HepG2 (cell line): ENCODE results near the gene EMC9. TPM values are rescaled to one million over a fixed set of nuclear protein-coding genes. Genes with fewer than 3 reads are reported as not detected.

Experiments used
- BRD4 ChIP-seq: sonication (generic); formaldehyde crosslinking; IDR thresholded peaks from 2 replicates; pipeline ENCODE4 v1.4.0; 2020; ENCODE audit warnings: missing genetic modification reagents
- CBX2 ChIP-seq, 2 experiments: fragments of 200-600 bp in 1 of 2; sonication (generic); formaldehyde crosslinking in 1 of 2; IDR thresholded peaks; 2 replicates each; pipeline versions ENCODE4 v1.7.0 to v1.8.1; 2018 to 2022; ENCODE audit warnings: low read depth in 2 of 2, low read length in 1 of 2, mild to moderate bottlenecking in 1 of 2, missing genetic modification reagents in 1 of 2
- CEBPG ChIP-seq: IDR thresholded peaks from 2 replicates; pipeline ENCODE4 v1.6.1; 2016
- DMAP1 ChIP-seq: IDR thresholded peaks from 2 replicates; pipeline ENCODE4 v1.6.1; 2016
- KAT7 ChIP-seq: IDR thresholded peaks from 2 replicates; pipeline ENCODE4 v1.6.1; 2018; ENCODE audit warnings: borderline replicate concordance, missing compliant biosample characterization
- MED1 ChIP-seq: sonication (generic); formaldehyde crosslinking; IDR thresholded peaks from 2 replicates; pipeline ENCODE4 v1.4.0; 2020; ENCODE audit warnings: missing genetic modification reagents
- SIX4 ChIP-seq: sonication (generic); formaldehyde crosslinking; IDR thresholded peaks from 2 replicates; pipeline ENCODE4 v1.4.0; 2020; ENCODE audit warnings: missing genetic modification reagents
- SRY ChIP-seq: sonication (generic); formaldehyde crosslinking; IDR thresholded peaks from 2 replicates; pipeline ENCODE4 v1.8.0; 2022; ENCODE audit warnings: mild to moderate bottlenecking, missing genetic modification reagents
- TEAD3 ChIP-seq: optimal IDR thresholded peaks from 2 replicates; pipeline ENCODE3; 2016; ENCODE audit warnings: borderline replicate concordance
- TGIF2 ChIP-seq: IDR thresholded peaks from 2 replicates; pipeline ENCODE4 v1.6.1; 2016; ENCODE audit warnings: control low read depth, missing compliant biosample characterization
- ZFP41 ChIP-seq: sonication (generic); formaldehyde crosslinking; IDR thresholded peaks from 2 replicates; pipeline ENCODE4 v1.4.0; 2020; ENCODE audit warnings: mild to moderate bottlenecking, missing genetic modification reagents, borderline replicate concordance
- ZMYM4 ChIP-seq: sonication (generic); formaldehyde crosslinking; IDR thresholded peaks from 2 replicates; pipeline ENCODE4 v1.8.1; 2023; ENCODE audit warnings: mild to moderate bottlenecking, missing genetic modification reagents
- ZNF232 ChIP-seq: sonication (generic); formaldehyde crosslinking; IDR thresholded peaks from 2 replicates; pipeline ENCODE4 v1.4.0; 2020; ENCODE audit warnings: missing genetic modification reagents, borderline replicate concordance
- ZNF446 ChIP-seq: sonication (generic); formaldehyde crosslinking; IDR thresholded peaks from 2 replicates; pipeline ENCODE4 v1.5.0; 2020; ENCODE audit warnings: mild to moderate bottlenecking, missing genetic modification reagents
- ZNF713 ChIP-seq: sonication (generic); formaldehyde crosslinking; IDR thresholded peaks from 2 replicates; pipeline ENCODE4 v1.4.0; 2020; ENCODE audit warnings: mild to moderate bottlenecking, missing genetic modification reagents
- polyA plus RNA-seq, 8 experiments: library from polyadenylated mRNA; depleted of rRNA in 3 of 8; stranded (reverse) in 7 of 8; unstranded in 1 of 8; fragments of >200 nt; fragmentation: Illumina TruSeq in 4 of 8; extraction: Trizol in 4 of 8; gene quantifications; 2 replicates each; pipeline versions ENCODE4 v1.2.1 to v1.2.3, GENCODE V29; 2011 to 2016; ENCODE audit warnings: low read depth in 4 of 8, missing spikeins in 1 of 8, mixed read lengths in 1 of 8; ENCODE audit not compliant: insufficient read depth in 1 of 8
- total RNA-seq, 5 experiments: library from RNA; depleted of rRNA; stranded (reverse); fragments of >200 nt; fragmentation: Illumina TruSeq; extraction: Trizol; gene quantifications; 2 replicates each; pipeline ENCODE4 v1.2.3, GENCODE V29; 2016; ENCODE audit warnings: low read depth in 1 of 5
- TF ChIP-seq, protein P1 (sequence below): sonication (generic); formaldehyde crosslinking; IDR thresholded peaks from 2 replicates; pipeline ENCODE4 v1.4.0; 2020; ENCODE audit warnings: missing genetic modification reagents
- TF ChIP-seq, protein P2 (sequence below): IDR thresholded peaks from 2 replicates; pipeline ENCODE4 v1.6.1; 2016; ENCODE audit warnings: low read depth
- TF ChIP-seq, protein P3 (sequence below): sonication (generic); formaldehyde crosslinking; IDR thresholded peaks from 2 replicates; pipeline ENCODE4 v1.4.0; 2020; ENCODE audit warnings: missing genetic modification reagents, mild to moderate bottlenecking, borderline replicate concordance
- TF ChIP-seq, protein P4 (sequence below): sonication (generic); formaldehyde crosslinking; IDR thresholded peaks from 2 replicates; pipeline ENCODE4 v1.5.1; 2020; ENCODE audit warnings: missing genetic modification reagents, mild to moderate bottlenecking, borderline replicate concordance
- TF ChIP-seq, protein P5 (sequence below): sonication (generic); formaldehyde crosslinking; IDR thresholded peaks from 2 replicates; pipeline ENCODE4 v1.5.0; 2020; ENCODE audit warnings: missing genetic modification reagents
- TF ChIP-seq, protein P6 (sequence below): sonication (generic); formaldehyde crosslinking; IDR thresholded peaks from 2 replicates; pipeline ENCODE4 v1.4.0; 2020; ENCODE audit warnings: missing genetic modification reagents, borderline replicate concordance

The EMC9 gene
- total and polyA plus RNA-seq, 2 of the 13 experiments (the other 11 are each of a cell fraction or from before 2014, with no cell fraction given), result 60.5 to 78.7 TPM

DNA sequence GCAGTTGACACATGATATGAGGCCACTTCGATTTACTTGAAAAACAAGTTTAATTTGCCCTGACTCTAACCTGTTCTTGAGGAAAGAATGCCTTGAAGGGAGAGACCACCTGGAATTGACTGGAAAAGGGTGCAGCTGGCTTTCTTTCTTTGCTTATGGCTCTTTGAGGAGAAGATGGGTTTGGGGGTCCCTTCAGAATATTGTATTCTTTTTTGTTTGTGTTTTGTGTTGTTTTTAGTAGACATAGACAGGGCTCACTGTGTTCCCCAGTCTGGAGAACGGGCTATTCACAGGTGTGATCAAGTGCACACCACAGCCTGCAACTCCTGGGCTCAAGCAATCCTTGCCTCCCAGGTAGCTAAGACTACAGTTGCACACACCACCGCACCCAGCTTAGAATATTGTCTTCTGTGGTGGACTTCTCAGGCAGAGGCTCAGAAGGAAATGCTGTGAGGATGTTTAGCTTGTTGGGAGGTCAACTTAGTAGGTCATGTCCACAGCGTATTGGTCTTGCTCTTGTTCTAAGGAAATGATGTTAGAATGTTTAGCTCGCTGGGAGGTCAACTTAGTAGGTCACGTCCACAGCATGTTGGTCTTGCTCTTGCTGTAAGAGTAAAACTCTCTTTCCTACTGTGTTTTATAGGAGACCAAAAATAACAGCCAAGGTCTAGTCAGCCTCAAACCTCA lies 25.1 kb downstream of the EMC9 start (continued):
- TF ChIP-seq, protein P1, sequence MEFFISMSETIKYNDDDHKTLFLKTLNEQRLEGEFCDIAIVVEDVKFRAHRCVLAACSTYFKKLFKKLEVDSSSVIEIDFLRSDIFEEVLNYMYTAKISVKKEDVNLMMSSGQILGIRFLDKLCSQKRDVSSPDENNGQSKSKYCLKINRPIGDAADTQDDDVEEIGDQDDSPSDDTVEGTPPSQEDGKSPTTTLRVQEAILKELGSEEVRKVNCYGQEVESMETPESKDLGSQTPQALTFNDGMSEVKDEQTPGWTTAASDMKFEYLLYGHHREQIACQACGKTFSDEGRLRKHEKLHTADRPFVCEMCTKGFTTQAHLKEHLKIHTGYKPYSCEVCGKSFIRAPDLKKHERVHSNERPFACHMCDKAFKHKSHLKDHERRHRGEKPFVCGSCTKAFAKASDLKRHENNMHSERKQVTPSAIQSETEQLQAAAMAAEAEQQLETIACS (CRISPR knock-in tag), result no peak
- TF ChIP-seq, protein P2, sequence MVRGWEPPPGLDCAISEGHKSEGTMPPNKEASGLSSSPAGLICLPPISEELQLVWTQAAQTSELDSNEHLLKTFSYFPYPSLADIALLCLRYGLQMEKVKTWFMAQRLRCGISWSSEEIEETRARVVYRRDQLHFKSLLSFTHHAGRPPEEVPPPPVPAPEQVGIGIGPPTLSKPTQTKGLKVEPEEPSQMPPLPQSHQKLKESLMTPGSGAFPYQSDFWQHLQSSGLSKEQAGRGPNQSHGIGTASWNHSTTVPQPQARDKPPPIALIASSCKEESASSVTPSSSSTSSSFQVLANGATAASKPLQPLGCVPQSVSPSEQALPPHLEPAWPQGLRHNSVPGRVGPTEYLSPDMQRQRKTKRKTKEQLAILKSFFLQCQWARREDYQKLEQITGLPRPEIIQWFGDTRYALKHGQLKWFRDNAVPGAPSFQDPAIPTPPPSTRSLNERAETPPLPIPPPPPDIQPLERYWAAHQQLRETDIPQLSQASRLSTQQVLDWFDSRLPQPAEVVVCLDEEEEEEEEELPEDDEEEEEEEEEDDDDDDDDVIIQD (CRISPR knock-in tag), result no peak
- TF ChIP-seq ZNF713, result 0 out of 2 replicates have a peak, but pooled peaks have one; percentile 55
- TF ChIP-seq, protein P3, sequence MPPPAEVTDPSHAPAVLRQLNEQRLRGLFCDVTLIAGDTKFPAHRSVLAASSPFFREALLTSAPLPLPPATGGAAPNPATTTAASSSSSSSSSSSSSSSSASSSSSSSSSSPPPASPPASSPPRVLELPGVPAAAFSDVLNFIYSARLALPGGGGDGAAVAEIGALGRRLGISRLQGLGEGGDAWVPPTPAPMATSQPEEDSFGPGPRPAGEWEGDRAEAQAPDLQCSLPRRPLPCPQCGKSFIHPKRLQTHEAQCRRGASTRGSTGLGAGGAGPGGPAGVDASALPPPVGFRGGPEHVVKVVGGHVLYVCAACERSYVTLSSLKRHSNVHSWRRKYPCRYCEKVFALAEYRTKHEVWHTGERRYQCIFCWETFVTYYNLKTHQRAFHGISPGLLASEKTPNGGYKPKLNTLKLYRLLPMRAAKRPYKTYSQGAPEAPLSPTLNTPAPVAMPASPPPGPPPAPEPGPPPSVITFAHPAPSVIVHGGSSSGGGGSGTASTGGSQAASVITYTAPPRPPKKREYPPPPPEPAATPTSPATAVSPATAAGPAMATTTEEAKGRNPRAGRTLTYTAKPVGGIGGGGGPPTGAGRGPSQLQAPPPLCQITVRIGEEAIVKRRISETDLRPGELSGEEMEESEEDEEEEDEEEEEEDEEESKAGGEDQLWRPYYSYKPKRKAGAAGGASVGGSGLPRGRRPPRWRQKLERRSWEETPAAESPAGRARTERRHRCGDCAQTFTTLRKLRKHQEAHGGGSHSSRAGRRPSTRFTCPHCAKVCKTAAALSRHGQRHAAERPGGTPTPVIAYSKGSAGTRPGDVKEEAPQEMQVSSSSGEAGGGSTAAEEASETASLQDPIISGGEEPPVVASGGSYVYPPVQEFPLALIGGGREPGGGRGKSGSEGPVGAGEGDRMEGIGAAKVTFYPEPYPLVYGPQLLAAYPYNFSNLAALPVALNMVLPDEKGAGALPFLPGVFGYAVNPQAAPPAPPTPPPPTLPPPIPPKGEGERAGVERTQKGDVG (CRISPR knock-in tag), result no peak
- TF ChIP-seq TGIF2 (CRISPR knock-in tag), result no peak
- TF ChIP-seq ZNF446 (CRISPR knock-in tag), result no peak
- TF ChIP-seq, protein P4, sequence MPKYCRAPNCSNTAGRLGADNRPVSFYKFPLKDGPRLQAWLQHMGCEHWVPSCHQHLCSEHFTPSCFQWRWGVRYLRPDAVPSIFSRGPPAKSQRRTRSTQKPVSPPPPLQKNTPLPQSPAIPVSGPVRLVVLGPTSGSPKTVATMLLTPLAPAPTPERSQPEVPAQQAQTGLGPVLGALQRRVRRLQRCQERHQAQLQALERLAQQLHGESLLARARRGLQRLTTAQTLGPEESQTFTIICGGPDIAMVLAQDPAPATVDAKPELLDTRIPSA (CRISPR knock-in tag), result no peak
- TF ChIP-seq, protein P5, sequence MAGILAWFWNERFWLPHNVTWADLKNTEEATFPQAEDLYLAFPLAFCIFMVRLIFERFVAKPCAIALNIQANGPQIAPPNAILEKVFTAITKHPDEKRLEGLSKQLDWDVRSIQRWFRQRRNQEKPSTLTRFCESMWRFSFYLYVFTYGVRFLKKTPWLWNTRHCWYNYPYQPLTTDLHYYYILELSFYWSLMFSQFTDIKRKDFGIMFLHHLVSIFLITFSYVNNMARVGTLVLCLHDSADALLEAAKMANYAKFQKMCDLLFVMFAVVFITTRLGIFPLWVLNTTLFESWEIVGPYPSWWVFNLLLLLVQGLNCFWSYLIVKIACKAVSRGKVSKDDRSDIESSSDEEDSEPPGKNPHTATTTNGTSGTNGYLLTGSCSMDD (CRISPR knock-in tag), result no peak
- 0 out of 2 replicates have a peak, but pooled peaks have one; percentile 4 for TF ChIP-seq KAT7 (CRISPR knock-in tag)
- no peak for TF ChIP-seq CEBPG (CRISPR knock-in tag)
- TF ChIP-seq TEAD3 (CRISPR knock-in tag), result no peak
- no peak for TF ChIP-seq CBX2 (IDR thresholded peaks at IDR 0.05; ENCODE audit: low read depth, low read length)
- TF ChIP-seq CBX2 (CRISPR knock-in tag; IDR thresholded peaks at IDR 0.05; ENCODE audit: low read depth), result no peak
- peak; percentile 36; the same call in 1 of the 2 replicates for TF ChIP-seq ZFP41 (CRISPR knock-in tag)
- TF ChIP-seq SRY, result no peak
- peak; percentile 43; the same call in 1 of the 2 replicates for TF ChIP-seq MED1 (CRISPR knock-in tag)
- TF ChIP-seq DMAP1 (CRISPR knock-in tag), result no peak
- TF ChIP-seq, protein P6, sequence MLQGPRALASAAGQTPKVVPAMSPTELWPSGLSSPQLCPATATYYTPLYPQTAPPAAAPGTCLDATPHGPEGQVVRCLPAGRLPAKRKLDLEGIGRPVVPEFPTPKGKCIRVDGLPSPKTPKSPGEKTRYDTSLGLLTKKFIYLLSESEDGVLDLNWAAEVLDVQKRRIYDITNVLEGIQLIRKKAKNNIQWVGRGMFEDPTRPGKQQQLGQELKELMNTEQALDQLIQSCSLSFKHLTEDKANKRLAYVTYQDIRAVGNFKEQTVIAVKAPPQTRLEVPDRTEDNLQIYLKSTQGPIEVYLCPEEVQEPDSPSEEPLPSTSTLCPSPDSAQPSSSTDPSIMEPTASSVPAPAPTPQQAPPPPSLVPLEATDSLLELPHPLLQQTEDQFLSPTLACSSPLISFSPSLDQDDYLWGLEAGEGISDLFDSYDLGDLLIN (CRISPR knock-in tag), result peak; percentile 15; the same call in 1 of the 2 replicates
- TF ChIP-seq ZMYM4, result 0 out of 2 replicates have a peak, but pooled peaks have one; percentile 14
- no peak for TF ChIP-seq SIX4 (CRISPR knock-in tag)
- no peak for TF ChIP-seq ZNF232 (CRISPR knock-in tag)
- no peak for TF ChIP-seq BRD4
